Adrenal gland (tissue), 12 donors: ENCODE results near the gene KIAA1671. TPM values are rescaled to one million over a fixed set of nuclear protein-coding genes. Genes with fewer than 3 reads are reported as not detected.

Source experiments
- DNase-seq, 7 donors: peaks; one replicate each; pipeline ENCODE4 v3.0.0-alpha.2; 2019 to 2020
- H3K27ac ChIP-seq, 5 donors: fragments of 200-600 bp; sonication (generic) in 4 of 5; 1 replicate in 3 of 5; 2 replicates in 2 of 5; pipeline versions ENCODE4 v1.5.1 to v1.8.0; 2016 to 2020; ENCODE audit warnings: mild to moderate bottlenecking in 1 of 5
- H3K27me3 ChIP-seq: fragments of 200-600 bp; 2 replicates; pipeline ENCODE4 v1.8.0; 2021
- H3K36me3 ChIP-seq, 2 donors: fragments of 200-600 bp; replicated peaks in 1 of 2; 1 replicate in 1 of 2; 2 replicates in 1 of 2; pipeline versions ENCODE4 v1.5.1 to v1.8.0; 2018 to 2022
- H3K4me1 ChIP-seq, 2 donors: fragments of 200-600 bp; replicated peaks in 1 of 2; 1 replicate in 1 of 2; 2 replicates in 1 of 2; pipeline versions ENCODE4 v1.5.1 to v1.8.0; 2018 to 2021
- H3K4me3 ChIP-seq, 4 donors: fragments of 200-600 bp; sonication (generic) in 3 of 4; one replicate each; pipeline ENCODE4 v1.5.1; 2016 to 2018
- H3K9me3 ChIP-seq, 3 donors: fragments of 200-600 bp; sonication (generic) in 1 of 3; replicated peaks in 1 of 3; 1 replicate in 2 of 3; 2 replicates in 1 of 3; pipeline versions ENCODE4 v1.5.1 to v1.8.0; 2016 to 2021
- POLR2A ChIP-seq, 2 donors: fragments of 450-650 bp; IDR thresholded peaks; one replicate each; pipeline ENCODE4 v1.6.1; 2017; ENCODE audit warnings: antibody characterized with exemption in 2 of 2, mild to moderate bottlenecking in 2 of 2, moderate library complexity in 1 of 2
- WGBS, 4 donors: extraction: QIAGEN DNeasy Blood & Tissue Kit in 2 of 4; methylation state at CpG; one replicate each; pipeline versions ENCODE4 v1.1.5 to v1.1.7; 2013 to 2017; 5-methylcytosine and 5-hydroxymethylcytosine counted together
- intact Hi-C, 2 donors: fragments of 100-400 bp; cut with DNase I; formaldehyde crosslinking; loops; one replicate each; pipeline versions ENCODE4 v1.14.1 to v1.15.0; 2022 to 2023
- polyA plus RNA-seq, 3 donors: library from polyadenylated mRNA; stranded (reverse); fragments of 200-250 nt in 2 of 3; fragments of 350-450 nt in 1 of 3; fragmentation: Illumina TruSeq in 1 of 3; extraction: RNeasy Lipid Tissue Mini Kit (QIAGEN cat#74804) in 1 of 3; gene quantifications; one replicate each; pipeline ENCODE4 v1.2.3, GENCODE V29; 2013 to 2014
- total RNA-seq, 9 donors: library from RNA; depleted of rRNA in 4 of 9; stranded (reverse); fragments of >200 nt in 4 of 9; fragments of 120-200 nt in 1 of 9; fragmentation: NEBNext Ultra II Directional in 1 of 9; extraction: Animal tissue kit (Norgen Biotek cat#: 25700) in 1 of 9; gene quantifications; one replicate each; pipeline versions ENCODE4 v1.1.0 to v1.2.4, GENCODE V29; 2013 to 2023
- TF ChIP-seq, protein P1 (sequence below), 6 experiments: fragments of 450-650 bp in 4 of 6; fragments of 200-600 bp in 2 of 6; sonication (generic) in 1 of 6; IDR thresholded peaks; 1 replicate in 5 of 6; 2 replicates in 1 of 6; pipeline versions ENCODE4 v1.5.1 to v1.8.0; 2016 to 2021; ENCODE audit warnings: antibody characterized with exemption in 6 of 6, mild to moderate bottlenecking in 2 of 6, moderate library complexity in 1 of 6
- donor health status: healthy with polysubstance abuse.
- donor health status: Bipolar disorder and iron deficiency.
- donor health status: DM: yes; HTN: yes; CAD: no.
- donor health status: DM: no; HTN: no; CAD: no.
- donor health status: DM: no; HTN: no; CAD: no.
- donor health status: DM: yes; HTN: yes; CAD: no.

KIAA1671 gene
- total and polyA plus RNA-seq, 12 donors: 5.3 to 71.0 (median 45.8) TPM

DNA sequence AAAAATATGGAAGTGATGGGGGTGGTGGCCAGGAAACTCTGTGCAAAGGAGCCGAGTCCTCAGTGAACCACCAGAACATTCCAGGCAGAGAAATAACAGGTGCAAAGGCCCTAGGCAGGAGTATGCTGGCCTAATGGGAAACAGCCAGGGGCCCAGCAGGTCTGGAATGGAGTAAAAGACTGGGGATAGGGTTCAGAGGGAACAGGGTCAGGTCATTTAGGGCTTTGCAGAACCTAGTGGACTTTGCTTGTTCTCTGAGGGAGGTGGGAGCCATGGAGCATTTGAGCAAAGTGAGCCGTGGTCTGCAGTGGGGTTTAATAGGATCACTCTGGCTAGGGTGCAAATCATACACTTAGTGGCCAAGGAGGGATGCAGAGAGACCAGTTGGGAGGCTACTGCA is 255.8 kb downstream of the KIAA1671 start:
- Histone ChIP-seq H3K27ac (no peak overlapping the region), H3K4me3 (no peak overlapping the region), H3K9me3 (no peaks in the 10 kb centered on the region), H3K36me3 (no peaks in the 10 kb centered on the region), H3K27me3 (no peaks in the 10 kb centered on the region), H3K4me1 (no peaks in the 10 kb centered on the region)
- intact Hi-C loops: no loop called here
- WGBS, 4 donors: 79 to 92% (median 85%) methylated on average over 2 of the region's 2 CpGs
- no peak for DNase-seq
- TF ChIP-seq POLR2A (IDR thresholded peaks at IDR 0.05): no peak
- TF ChIP-seq, protein P1, sequence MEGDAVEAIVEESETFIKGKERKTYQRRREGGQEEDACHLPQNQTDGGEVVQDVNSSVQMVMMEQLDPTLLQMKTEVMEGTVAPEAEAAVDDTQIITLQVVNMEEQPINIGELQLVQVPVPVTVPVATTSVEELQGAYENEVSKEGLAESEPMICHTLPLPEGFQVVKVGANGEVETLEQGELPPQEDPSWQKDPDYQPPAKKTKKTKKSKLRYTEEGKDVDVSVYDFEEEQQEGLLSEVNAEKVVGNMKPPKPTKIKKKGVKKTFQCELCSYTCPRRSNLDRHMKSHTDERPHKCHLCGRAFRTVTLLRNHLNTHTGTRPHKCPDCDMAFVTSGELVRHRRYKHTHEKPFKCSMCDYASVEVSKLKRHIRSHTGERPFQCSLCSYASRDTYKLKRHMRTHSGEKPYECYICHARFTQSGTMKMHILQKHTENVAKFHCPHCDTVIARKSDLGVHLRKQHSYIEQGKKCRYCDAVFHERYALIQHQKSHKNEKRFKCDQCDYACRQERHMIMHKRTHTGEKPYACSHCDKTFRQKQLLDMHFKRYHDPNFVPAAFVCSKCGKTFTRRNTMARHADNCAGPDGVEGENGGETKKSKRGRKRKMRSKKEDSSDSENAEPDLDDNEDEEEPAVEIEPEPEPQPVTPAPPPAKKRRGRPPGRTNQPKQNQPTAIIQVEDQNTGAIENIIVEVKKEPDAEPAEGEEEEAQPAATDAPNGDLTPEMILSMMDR (IDR thresholded peaks at IDR 0.05): no peak

DNA sequence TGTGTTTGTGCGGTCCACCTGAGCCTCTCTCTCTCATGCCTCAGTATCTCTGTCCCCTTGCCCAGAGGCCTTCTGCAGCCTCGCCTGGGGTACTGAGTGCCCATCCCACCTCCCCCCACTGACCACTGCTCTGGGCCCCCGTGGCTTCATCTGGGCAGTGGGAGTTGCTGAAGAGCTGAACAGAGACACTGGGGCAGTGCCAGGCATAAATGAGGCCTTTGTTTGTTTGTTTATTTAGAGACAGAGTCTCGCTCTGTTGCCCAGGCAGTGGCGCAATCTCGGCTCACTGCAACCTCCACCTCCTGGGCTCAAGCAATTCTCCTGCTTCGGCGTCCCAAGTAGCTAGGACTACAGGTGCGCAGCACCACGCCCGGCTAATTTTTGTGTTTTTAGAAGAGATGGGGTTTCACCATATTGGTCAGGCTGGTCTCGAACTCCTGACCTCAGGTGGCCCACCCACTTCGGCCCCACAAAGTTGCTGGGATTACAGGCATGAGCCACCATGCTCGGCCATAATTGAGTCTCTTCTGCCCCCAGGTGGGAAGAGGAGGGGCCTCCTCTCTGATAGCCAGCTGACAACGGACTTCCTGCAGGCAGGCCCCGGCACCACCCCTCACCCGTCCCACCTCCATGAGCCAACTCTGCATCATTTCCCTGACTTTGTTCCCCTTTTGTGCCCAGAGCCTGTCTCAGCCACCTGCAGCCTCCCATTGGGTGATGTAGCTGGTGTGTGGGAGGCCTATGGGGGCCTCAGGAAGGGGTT is 256.4 kb downstream of the KIAA1671 start:
- WGBS, 4 donors: 79 to 87% (median 83%) methylated on average over 17 of the region's 17 CpGs
- intact Hi-C loops: no loop called here
- no peaks in the 10 kb centered on the region for H3K4me1 ChIP-seq

DNA sequence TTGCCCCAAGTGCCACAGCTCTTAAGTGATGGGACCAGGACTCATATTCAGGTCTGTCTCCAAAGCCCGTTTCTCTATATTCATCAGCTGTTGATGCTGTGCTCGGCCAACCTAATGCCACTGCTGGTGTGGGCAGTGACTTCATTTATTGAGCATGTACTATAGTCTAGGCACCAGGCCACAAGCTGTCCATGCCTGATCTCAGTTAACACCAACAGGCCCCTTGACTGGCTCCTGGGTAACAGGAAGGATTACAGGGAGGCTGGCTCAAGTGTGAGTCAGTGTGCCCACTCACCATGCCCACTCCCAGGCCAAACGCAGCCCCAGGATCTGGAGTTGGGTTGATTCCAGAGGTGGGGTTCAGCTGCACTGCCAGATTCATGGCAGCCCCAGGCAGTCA is 258.3 kb downstream of the KIAA1671 start:
- no peaks in the 10 kb centered on the region for H3K27me3 ChIP-seq
- TF ChIP-seq, protein P1 (IDR thresholded peaks at IDR 0.05): no peak
- TF ChIP-seq POLR2A (IDR thresholded peaks at IDR 0.05): no peak
- no peaks in the 10 kb centered on the region for H3K36me3 ChIP-seq
- WGBS, 4 donors: 52 to 87% (median 79%) methylated on average over 2 to 3 of the region's 3 CpGs
- intact Hi-C loops: no loop called here
- no peak for DNase-seq
- H3K4me1 ChIP-seq: no peaks in the 10 kb centered on the region
- no peak overlapping the region for H3K27ac ChIP-seq
- H3K4me3 ChIP-seq: no peak overlapping the region
- H3K9me3 ChIP-seq: no peaks in the 10 kb centered on the region

More for the DNA sequence above, 256.4 kb downstream of the KIAA1671 start:
- DNase-seq: no peak
- no peak for TF ChIP-seq POLR2A (IDR thresholded peaks at IDR 0.05)
- TF ChIP-seq, protein P1 (IDR thresholded peaks at IDR 0.05): no peak
- Histone ChIP-seq H3K36me3 (no peaks in the 10 kb centered on the region), H3K4me3 (no peak overlapping the region), H3K27ac (no peak overlapping the region), H3K9me3 (no peaks in the 10 kb centered on the region), H3K27me3 (no peaks in the 10 kb centered on the region)

- Histone ChIP-seq H3K4me1 (no peaks in the 10 kb centered on the region), H3K36me3 (no peaks in the 10 kb centered on the region), H3K9me3 (no peaks in the 10 kb centered on the region), H3K27me3 (no peaks in the 10 kb centered on the region), H3K27ac (no peak overlapping the region), H3K4me3 (no peak overlapping the region)
- 41 to 64% (median 57%) methylated on average over 3 of the region's 3 CpGs for WGBS, 4 donors
- no peak for DNase-seq
- intact Hi-C loops: no loop called here
- TF ChIP-seq, protein P1 (IDR thresholded peaks at IDR 0.05): no peak
- TF ChIP-seq POLR2A (IDR thresholded peaks at IDR 0.05): no peak
Observed at GRCh38 chr22:25212337-25212736, 259.8 kb downstream of the KIAA1671 start.
